HG02938 (cell line): ENCODE results near the gene ENTPD6.

Experiments used
- ATAC-seq: cut with Tn5 transposase; IDR thresholded peaks from one replicate; pipeline ENCODE4 v1.9.1; 2021; ENCODE audit warnings: mild to moderate bottlenecking, moderate library complexity; ENCODE audit not compliant: unreplicated experiment

ENTPD6 gene

DNA sequence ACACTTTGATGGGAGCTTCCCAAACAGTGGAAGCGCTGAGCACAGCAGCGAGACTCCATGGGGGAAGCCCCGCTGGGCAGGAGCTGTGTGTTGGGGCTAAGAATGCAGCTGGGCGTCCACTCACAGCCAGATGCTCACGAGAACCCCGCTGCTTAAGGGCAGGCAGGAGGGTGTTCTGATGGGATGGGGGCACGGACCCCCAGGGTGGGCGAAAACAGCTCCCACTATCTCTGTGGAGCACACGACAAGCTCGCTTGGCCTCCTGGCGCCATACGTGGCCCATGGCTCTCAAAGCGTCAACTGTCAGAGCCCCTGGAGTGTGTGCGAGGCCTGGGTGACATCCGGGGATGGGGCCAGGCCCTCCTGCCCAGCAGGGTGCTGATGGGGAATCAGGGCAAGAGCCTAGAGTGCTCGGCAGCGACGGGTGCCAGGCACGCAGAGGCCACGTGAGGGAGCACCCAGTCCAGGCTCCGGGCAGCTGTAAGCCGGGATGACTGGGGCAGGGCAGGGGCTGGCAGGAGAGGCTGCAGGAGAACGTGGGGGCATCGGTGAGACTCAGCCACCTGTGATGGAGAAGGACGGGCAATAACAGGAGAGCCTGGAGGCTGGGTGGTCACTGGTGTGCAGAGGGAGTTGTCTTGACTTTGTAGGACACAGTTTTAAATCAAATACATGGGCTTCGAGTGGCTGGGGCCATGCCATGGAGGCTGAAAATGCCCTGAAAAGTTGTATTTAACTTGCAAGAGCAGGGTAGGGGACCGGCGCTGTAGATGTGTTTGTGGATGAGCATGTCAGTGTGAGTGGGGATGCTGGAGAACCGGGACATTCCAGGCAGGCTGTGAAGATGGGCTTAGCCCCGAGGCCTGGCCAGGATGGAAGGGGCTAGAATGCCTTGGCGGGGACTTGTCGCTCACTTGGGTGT is 79.6 kb downstream of the ENTPD6 start:
- no peak for ATAC-seq

GRCh38 chr20:25275813-25276532 is 80.5 kb downstream of the ENTPD6 start:
- ATAC-seq: no peak
